GM21528 (cell line): ENCODE measurements around the gene CHST15.

Source experiments
- ATAC-seq: cut with Tn5 transposase; IDR thresholded peaks from one replicate; pipeline ENCODE4 v1.9.1; 2021; ENCODE audit warnings: mild to moderate bottlenecking, moderate library complexity; ENCODE audit not compliant: unreplicated experiment, low FRiP score

Gene CHST15, protein sequence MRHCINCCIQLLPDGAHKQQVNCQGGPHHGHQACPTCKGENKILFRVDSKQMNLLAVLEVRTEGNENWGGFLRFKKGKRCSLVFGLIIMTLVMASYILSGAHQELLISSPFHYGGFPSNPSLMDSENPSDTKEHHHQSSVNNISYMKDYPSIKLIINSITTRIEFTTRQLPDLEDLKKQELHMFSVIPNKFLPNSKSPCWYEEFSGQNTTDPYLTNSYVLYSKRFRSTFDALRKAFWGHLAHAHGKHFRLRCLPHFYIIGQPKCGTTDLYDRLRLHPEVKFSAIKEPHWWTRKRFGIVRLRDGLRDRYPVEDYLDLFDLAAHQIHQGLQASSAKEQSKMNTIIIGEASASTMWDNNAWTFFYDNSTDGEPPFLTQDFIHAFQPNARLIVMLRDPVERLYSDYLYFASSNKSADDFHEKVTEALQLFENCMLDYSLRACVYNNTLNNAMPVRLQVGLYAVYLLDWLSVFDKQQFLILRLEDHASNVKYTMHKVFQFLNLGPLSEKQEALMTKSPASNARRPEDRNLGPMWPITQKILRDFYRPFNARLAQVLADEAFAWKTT

DNA sequence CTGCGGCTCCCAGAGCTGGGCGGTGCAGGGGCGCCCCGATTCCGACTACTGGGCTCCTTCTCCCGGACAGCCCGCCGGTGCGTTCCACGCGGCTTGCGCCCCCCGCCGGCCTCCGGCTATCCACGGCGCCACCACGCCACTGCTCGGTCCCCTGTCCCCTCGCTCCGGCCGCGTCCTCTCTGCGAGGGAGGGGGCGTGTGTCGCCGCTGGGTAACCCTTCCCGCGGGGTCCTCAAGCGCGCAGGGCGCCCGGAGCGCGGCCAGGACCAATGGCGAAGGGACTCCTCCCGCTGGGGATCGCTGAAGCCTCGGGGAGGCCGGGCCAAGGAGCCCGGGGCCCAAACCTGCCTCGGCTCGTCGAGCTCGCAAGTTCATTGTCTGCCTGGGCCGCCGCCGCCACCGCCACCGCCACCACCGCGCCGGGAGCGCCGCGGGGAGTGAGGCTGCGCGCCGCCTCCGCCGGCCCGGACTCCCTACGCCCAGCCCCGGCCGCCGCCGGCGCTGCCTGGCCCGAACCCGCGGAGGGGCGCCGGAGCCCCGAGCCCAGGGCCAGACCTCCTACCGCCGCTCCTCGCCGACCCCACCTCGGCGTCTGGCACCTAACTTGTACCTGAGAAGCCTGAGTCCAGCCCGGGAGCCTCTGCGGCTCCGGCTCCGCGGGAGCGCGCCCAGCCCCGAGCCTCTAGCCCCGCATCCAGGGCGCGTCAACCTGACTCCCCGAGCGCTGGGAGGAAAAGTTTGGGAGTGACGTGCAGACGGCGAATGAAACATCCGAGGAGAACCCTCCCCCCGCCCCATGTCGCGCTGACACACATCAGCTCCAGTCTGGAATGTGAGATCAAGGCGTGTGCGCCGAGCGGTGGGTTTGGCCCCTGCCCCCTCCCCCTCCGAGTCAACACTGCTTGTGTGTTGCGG is at the start of gene CHST15:
Gene CHST15, minus strand, starts transcription at position 739 of the 914 bp plus-strand sequence. CDS start 47,386 bp downstream, outside the sequence.
- no peak for ATAC-seq

DNA sequence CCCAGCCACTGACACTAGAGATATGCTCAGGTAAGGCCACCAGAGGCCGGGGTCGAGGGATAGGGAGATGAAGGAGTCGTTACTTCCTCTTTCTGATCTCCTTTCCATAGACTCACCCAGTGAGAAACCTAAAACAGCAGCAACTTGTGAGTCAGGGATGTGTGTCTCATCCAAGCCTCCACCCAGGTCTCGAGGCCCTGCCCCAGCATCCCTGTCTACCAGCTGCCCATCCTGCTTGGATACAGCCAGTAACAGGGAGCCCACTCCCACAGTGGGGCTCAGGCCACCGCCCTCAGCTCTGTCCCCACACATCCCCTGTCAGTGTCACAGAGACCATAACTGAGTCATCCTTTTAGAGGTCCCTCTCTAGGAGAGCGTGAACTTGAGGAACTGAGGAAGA is 49.6 kb upstream of the CHST15 start:
- ATAC-seq: no peak

DNA sequence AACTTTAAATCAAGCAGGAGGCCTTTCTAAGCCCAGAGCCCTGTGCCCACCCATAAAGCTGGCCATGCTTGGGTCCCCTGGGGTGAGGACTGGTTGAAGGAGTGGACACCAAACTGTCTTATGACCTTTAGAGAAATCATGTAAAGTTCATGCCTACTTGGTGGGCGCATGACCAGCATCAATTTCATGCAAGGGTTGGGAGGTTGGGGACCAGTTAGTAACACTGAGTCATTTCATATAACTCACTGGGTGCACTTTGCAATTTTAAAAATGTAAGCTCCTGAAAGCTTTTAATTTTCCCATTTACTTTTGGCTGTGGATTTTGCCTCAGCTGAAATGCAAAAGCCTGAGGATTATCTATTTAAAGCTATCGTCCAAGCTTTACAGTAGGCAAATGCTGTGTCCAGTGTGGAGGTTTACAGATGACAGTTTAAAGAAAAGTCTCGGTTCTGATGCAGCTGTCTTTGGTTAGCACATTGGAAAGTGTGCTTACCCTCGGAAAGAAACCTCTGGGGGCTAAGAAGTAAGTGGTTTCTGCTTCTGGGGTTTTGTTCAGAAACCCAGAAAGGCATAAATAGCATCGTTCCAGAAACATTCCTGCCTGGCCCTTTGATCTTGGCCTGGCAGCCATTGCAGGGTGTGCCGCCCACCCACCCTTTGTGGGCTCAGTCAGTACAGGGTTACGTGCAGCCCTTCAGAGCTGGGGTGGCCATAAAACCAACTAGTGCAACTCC is 48.8 kb upstream of the CHST15 start:
- ATAC-seq: no peak

DNA sequence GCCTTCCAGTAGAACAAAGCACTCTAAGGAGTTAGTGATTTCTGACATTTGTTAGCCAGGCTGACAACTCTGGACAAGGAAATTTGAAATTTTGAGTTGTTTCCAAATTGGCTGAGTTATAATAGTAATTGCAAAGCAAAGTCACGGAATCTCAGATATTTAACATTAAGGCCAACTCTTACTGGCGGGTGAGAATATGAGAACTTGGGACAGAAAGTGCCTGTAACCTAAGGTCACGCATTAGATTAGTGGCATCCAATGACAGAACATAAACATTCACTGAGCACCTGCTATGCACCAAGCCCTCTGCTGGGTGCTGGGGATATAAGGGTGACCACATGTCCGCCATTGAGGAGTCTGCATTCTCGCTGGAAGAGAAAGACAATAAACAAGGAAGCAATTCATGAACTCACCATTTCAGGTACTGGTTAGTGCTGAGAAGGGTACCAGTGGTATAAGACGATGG is 45.5 kb upstream of the CHST15 start:
- no peak for ATAC-seq

DNA sequence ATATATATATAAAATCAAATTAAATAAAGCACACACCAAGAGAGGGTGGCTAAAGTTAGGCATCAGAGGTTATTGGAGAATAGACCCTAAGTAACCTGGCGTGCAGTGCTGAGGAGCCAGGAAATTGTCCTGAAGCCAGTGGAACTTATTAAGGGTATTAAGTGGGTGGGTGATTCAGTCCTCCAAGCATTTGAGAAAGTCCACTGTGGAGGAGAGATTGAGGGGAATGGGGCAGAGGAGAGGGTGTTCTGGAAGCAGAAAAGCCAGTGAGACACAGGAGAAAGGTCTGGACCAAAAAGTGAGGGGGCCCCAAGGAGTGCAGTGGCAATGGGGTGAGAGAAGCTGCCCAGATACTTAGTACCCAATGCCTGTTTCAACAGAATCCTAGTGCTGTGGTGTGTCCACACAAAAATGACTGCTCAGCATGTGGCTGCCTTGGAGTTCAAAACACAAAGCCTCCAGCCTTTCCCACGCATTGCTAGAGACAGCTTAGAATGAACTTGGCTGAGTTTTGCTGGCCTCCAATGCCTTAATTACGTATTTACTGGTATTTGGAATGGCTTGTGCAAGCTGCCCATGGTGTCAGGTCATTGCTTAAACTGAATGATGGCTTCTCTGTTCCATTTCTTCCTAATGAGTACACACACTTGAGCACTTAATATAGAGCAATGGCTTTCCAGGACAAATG is 44.9 kb upstream of the CHST15 start:
- ATAC-seq: no peak

DNA sequence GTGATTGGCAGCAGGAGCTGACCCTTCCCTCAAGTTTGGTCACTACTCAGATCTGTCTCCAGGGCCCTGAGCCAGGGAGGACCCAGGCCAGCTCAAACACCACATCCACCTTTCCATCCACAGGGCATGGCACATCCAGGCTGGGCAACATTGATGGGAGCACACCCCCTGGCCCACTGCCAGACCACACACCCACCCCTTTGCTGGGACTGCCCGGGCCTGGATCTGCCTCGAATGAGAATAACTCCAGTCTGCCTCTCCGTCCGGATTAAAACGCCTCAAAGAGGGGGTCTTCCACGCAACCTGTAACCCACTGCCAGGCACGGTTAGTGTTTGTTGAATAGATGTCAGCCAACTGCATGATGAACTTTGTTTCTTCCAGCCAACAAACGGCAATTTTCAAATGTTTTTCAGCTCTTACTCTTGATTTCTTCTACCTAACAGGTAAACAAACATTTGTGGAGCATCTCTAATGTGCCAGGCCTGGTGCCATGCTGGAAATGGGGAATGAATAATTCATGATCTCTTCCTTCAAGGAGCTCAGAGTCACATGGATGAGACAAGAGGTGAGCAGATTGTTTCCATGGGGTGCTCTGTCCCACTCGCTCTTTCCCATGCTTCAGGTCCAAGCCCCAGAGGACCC is 41.0 kb upstream of the CHST15 start:
- no peak for ATAC-seq

DNA sequence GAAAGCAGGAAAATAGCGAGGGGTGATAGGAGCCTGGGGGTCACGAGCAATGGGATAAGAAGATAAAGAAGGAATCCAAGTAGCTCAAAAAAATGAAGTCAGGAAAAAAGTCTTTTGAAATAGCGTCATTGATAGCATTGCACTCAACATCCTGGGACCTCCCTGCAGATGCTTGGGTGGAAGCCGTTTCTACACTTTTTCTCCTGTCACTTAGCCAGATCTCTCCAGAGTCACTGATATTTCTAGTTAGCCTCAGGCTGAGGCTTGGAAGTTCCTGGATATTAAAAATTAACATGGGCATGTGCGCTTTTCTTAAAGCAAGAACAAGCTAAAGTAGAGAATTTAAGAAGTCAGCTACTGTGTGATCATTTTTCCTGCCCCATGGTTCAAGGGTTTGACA is 39.5 kb upstream of the CHST15 start:
- no peak for ATAC-seq

DNA sequence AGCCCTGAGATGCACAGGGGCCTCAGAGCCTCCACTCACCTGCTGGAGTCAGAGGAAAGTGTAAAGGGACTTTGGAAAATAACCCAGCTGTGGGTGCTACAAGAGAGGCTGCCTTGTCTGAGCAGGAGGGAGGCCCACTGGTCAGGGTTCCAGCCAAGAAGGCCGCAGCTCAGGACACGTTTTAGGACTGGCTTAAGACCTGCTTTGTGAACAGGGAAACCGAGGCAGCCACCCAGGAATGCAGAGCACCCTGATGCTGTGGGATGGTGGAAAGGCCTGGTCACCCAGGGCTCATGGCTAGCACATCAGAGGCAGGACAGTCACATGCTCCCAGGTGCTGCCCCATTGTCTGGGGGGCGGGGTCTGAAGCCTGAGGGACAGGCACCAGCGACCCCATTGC is 38.9 kb upstream of the CHST15 start:
- no peak for ATAC-seq

DNA sequence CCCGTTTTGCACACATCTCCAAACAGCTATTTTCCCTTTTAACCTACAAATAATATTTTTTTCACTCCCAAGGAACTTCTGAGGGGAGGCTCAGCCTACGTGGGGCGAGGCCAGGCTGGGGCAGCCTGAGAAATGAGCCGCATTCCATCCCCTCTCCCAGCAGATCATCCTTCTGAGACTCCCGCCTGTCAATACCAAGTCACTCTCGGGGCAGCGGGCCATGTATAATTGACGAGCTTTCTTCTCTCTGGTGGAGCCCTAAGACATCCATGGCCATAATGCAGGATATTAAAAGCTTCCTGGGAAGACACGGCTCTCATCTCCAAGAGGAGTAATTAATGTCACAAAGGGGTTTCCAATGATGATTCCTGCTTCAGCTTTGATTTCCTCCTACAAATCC is 37.8 kb upstream of the CHST15 start:
- no peak for ATAC-seq

DNA sequence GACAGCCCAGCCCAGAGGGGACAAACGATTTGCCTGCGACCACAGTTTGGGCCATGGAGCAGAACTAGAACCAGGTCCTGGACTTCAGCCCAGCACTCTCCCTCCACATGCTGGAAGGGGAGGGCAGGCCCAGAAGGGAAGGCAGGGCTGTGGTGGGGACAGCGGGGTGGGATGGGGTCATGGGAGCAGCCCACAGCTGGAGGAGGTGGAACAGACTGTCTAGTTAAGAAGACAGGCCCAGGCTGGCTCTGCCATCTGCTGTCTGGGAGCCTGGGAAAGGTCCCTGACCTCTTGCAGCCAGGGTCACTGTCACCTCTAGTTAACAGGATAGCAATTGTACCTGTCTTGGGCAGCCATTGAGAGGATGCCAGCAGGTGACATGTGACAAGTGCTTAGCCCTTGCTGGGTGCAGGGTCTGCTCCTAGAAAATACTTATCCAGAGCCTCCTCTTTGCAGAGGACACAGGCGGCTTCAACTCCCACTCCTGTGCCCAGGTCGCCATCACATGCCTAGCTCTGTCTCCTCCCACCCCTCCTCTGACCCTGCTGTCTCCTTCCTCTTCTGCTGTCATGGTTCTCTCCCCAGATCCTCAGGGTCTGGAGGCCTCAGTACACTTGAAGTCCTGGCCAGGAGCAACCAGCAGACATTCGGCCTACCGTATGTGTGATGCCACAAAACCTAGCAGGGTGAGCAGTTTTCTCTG is 37.0 kb upstream of the CHST15 start:
- no peak for ATAC-seq

DNA sequence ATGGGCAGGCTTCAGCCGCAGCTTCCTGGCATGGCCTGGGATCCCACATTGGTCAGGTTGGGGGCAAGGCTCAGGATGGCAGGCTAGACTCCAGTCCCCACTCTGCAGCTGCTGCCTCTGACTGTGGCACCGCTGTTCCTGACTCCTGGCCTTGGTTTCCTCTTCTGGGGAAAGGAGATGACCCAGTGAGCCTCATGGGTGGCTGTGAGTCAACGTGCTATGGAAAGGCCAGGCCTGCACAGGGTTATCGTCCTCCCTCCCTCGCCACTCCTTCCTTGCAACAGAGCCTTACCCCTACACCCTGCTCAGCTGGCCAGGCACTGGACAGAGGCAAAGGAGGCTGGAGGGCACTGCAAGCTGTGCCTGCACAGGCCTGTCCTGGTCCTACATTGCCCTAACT is 36.1 kb upstream of the CHST15 start:
- no peak for ATAC-seq

DNA sequence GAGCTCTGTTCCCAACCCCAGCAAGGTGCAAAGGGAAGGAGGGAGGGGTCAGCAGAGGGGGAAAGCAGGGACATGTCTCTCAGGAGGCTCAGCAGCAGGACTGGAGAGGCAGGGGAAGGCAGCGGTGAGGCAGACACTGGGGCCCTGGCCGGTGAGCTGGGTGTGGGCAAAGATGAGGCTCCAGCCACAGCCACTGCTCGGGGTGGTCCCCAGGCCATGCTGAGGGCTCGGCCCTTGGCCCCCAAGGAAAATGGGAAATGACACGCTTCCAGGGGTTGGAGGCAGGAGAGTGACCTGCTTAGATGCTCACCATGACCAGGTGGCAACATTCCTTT is 35.4 kb upstream of the CHST15 start:
- ATAC-seq: no peak

DNA sequence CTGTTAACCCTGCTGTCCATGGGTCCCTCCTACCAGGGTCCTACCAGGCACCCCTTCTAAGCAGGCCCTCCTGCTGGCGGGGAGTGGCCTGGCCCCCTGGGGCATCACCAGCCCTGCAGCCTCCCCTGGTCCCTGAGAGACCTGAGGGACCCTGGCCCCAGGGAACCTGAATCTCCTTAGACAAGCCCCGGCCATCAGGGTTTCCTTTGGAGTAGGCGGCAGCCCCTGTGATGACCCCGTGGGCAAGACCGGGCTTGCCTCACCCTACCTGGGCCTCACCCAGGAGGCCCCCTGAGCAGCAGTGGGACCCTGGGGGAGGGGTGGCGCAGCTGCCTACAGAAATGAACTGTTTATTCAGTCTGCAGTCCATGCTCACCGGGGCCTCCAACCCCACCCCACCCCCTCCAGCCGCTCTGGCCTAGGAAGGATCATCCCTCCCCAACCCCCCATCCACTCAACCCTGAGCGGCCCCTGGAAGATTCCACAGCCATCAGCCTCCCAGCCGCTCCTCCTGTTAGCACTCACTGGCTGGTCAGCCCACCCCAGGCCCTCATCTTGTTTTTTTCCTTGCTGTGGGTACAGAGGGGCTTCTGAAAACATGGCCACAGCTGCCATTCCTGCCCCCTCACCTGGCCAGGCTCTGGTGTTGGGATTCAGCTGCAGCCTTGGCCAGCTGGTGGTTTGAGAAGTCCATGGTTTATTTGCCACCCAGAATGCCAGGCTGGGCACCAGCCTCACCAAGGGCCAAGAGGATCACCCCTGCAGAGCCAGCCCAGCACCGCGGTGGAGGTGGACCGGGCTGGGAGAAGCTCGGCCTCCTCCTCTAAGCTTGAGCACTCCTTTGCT is 34.8 kb upstream of the CHST15 start:
- no peak for ATAC-seq

DNA sequence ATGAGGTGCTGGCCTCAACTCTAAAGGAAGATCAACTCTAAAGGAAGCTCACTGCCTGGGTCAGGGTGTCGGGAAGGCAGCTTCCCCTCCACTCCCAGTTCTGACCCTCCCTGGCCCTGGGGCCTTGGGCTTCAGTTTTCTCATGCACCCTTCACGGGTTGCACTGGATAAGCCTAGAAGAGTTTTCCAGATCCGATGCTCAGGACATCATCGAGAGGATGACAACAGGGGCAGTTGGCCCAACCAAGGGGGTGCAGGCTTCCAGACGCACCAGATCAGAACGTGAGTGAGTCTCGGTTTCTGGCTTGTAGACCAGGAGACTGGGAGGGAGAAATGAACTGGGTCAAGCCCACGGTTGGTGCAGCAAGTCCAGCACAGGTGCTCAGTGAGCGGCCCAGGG is 34.2 kb upstream of the CHST15 start:
- no peak for ATAC-seq

DNA sequence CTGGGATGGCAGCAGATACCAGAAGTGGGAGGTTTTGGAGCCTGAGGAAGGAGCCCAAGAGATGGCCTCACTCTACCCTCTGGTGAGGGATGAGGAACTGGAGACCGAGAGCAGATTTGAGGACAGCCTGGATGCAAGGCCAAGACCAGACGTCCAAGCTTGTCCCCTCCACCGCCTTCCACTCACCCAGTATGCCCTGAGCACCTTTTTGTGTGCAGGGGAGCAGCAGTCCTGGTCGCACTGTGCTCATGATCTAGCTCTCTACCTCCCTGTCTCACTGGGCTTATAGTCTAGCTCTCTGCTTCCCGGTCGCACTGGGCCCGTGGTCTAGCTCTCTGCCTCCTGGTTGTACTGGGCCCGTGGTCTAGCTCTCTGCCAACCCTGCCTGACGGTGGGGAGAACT is 33.6 kb upstream of the CHST15 start:
- ATAC-seq: no peak

DNA sequence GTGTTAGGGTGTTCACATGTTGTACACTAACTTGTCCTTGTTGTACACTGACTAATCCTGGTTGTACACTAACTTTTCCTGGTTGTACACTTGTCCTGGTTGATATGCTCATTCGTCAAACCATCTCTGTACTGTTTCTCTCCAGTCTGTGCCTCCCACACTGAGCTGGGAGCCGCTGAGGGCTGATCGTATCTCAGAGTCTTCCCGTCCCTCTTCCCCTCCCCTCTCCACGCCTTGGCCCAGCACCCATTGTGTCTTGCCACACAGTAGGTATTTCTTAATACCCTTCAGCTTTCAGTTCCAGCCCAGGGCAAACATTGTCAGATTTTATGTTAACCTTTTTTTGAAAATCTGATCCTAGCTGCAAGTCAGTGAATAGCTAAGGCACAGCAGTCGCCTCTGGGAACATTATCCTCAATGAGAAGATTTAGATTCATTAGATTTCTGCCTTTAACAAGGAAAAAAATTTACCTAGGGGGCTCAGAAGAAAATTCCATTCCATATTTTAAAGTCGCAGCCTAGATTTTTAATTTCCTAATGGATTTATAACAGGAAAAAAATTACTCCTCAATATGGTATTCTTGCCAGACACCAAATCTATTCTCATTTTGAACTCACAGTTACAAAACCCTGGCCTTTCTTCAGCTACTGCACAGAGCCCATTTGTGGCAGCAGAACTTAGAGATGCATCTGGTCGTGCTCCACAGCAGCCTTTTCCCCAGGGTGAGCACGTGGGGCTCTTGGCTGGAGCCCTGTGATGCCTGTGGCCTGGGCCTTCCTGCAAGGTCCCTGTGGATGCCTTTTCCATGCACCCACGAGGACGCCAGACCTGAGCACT is 33.0 kb upstream of the CHST15 start:
- no peak for ATAC-seq
